ENCODE measurements around the gene PLXNA4.

- TF ChIP-seq CTCF (IDR thresholded peaks at IDR 0.05) (no peak), POLR2A (IDR thresholded peaks at IDR 0.05) (no peak), POLR2AphosphoS5 (IDR thresholded peaks at IDR 0.05) (no peak)
These were observed 221.7 kb downstream of the PLXNA4 start for GRCh38 chr7:132354527-132354926.

Data from prostate gland (tissue), 2 donors.